HG03442 (cell line): Measurements from ENCODE around the gene SMCO4.

Source experiments
- ATAC-seq: cut with Tn5 transposase; IDR thresholded peaks from one replicate; pipeline ENCODE4 v1.9.1; 2021; ENCODE audit warnings: mild to moderate bottlenecking, moderate library complexity; ENCODE audit not compliant: unreplicated experiment

Gene SMCO4

GRCh38 chr11:93510196-93510873 is 32.9 kb downstream of the SMCO4 start:
- ATAC-seq: no peak

GRCh38 chr11:93507517-93507916 is 35.7 kb downstream of the SMCO4 start:
- ATAC-seq: no peak

GRCh38 chr11:93505703-93506102 is 37.5 kb downstream of the SMCO4 start:
- ATAC-seq: no peak

- ATAC-seq: no peak
Measured at GRCh38 chr11:93504110-93505095, 38.8 kb downstream of the SMCO4 start.

- no peak for ATAC-seq
Measured at GRCh38 chr11:93501856-93502255, 41.3 kb downstream of the SMCO4 start.

GRCh38 chr11:93500759-93501158 is 42.4 kb downstream of the SMCO4 start:
- ATAC-seq: no peak

- no peak for ATAC-seq
Measured at GRCh38 chr11:93498641-93499040, 44.5 kb downstream of the SMCO4 start.

- no peak for ATAC-seq
Measured at GRCh38 chr11:93498161-93498560, 45.0 kb downstream of the SMCO4 start.

- ATAC-seq: no peak
Measured at GRCh38 chr11:93497596-93497995, 45.6 kb downstream of the SMCO4 start.

GRCh38 chr11:93494357-93494756 is 48.8 kb downstream of the SMCO4 start:
- ATAC-seq: no peak

- ATAC-seq: no peak
Measured at GRCh38 chr11:93493252-93493897, 49.8 kb downstream of the SMCO4 start.

- ATAC-seq: no peak
Measured at GRCh38 chr11:93492464-93493251, 50.5 kb downstream of the SMCO4 start.

GRCh38 chr11:93491973-93492372 is 51.2 kb downstream of the SMCO4 start:
- no peak for ATAC-seq

GRCh38 chr11:93490996-93491618 is 52.1 kb downstream of the SMCO4 start:
- no peak for ATAC-seq

- no peak for ATAC-seq
Measured at GRCh38 chr11:93489841-93490240, 53.4 kb downstream of the SMCO4 start.

GRCh38 chr11:93487032-93487483 is 56.1 kb downstream of the SMCO4 start:
- no peak for ATAC-seq

GRCh38 chr11:93485983-93486382 is 57.2 kb downstream of the SMCO4 start:
- no peak for ATAC-seq

- no peak for ATAC-seq
Measured at GRCh38 chr11:93484716-93485115, 58.5 kb downstream of the SMCO4 start.

- ATAC-seq: no peak
Measured at GRCh38 chr11:93482556-93482955, 60.6 kb downstream of the SMCO4 start.

GRCh38 chr11:93481696-93482095 is 61.5 kb downstream of the SMCO4 start:
- no peak for ATAC-seq
